HTR-8/SVneo (cell line): Measurements from ENCODE around the gene RBM20.

Source experiments
- DNase-seq: peaks from one replicate; pipeline ENCODE4 v3.0.0; 2011; ENCODE audit warnings: low spot score, mixed read lengths; ENCODE audit not compliant: insufficient read length
- FAIRE-seq: peaks from 2 replicates; lab custom pipeline; 2011; peaks lifted over from hg19 to GRCh38; lab: Jason Lieb, UNC

RBM20 gene

DNA sequence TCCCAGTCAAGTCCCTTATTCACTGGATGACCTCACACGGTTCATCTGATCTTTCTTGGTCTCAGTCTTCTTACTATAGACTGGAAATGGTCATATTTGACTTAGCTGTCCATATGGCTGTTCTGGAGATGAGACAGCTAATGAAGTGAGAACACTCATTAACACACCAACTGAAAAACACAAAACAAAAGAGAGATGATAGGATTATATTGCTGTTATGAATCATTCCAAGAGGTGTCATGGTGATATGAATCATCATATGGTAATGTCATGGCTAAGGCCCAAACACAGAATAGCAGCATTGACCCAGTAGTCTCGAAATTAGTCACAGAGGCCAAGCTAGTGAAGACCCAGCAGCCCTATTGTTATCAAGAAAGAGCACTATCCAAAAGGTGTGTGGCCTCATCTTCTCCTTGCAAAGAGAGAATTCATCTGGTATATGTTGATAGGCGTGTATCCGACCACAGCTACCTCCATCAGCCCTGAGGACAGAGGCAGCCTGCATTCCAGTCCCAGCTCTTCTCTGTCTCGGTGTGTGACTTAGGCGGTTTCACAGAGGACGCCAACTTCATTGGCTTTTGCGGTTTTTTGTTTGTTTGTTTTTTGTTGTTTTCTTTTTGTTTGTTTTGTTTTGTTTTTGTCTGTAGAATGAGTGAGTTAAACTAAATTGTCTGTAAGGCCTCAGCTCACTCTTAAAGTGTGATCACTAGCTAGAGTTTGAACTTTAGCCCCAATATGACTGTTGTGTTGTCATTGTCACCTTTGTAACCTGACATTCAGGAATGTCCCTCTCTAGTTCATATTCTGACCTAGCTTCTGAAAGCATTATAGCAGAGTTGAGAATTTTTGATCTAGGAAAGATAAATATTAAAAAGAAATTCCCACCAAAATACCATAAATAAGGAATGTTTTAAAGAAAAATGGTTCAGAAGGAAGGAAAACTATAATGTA, 130.2 kb downstream of the RBM20 start:
- no peak for FAIRE-seq
- peak; percentile 36 for DNase-seq

DNA sequence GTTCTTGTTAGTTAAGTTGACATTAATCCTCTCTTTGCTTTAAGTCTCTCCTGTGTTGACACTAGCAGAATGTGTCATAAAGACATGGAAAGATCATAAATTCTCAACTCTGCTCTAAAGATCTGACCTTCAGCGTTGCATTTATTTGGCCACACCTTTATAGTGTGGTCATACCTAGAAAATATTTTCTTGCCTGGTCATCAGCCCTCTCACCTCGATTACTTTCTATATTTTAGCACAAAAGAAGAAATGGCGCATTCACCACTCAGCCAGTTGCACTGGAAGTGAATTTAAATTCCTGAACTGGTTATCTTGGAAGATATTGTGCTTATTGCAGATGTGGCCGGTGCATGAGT, 130.9 kb downstream of the RBM20 start:
- DNase-seq, result no peak
- FAIRE-seq, result no peak

DNA sequence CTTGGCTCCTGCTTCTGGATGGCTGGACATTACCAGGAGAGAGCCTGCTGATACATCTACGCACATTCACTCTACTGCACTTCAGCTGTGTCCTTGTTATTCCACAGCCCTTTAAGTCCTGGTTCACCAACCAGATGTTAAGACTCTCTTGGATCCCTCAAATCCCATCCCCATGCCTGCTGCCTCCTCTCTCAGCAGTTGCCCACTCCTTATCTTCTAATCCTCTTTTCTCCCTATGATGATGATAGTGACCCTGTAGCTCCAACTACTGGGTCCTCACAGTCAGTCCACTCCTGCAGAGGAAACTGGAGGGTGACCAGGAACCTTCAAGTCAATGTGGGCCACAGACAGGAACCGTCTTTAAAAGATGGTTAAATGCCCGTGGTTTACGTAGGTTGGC, 131.3 kb downstream of the RBM20 start:
- no peak for DNase-seq
- no peak for FAIRE-seq

DNA sequence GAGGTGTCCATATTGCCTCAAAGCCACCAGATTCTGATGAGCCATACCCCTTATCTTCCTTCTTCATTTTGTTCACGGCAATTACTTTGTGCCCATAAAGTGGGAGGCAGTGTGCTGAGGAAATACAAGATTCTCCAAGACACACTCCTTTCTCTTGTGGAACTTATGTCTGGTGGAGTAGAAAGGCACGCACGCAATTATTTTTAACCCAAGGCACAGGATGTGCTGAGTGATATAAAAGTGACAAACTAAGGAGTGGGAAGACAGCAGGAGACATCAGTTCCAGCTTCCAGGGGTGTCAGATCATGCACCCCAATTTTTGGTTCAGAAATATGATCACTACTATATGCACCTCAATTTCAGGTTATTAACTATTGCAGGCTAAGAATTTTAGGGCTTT, 132.9 kb downstream of the RBM20 start:
- DNase-seq, result no peak
- FAIRE-seq, result no peak

DNA sequence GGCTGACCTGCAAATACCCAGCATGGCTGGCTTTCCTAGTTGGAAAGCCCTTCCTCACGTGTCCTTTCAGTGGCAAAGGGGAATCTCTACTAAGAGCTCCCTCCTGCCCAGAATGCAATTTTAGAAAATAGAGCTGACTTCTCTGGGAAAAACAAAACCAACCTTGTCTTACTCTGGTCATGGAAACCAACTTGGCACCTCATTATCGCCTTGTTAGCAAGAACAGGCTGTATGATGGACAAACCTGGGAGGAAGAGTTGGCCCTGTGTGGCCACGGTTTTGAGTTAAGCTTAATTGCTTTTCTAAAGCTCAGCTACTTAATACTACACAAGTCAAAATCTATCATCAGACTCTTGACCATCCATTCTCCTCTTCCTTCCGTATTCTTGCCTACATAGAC, 133.5 kb downstream of the RBM20 start:
- FAIRE-seq (no peak), DNase-seq (no peak)

DNA sequence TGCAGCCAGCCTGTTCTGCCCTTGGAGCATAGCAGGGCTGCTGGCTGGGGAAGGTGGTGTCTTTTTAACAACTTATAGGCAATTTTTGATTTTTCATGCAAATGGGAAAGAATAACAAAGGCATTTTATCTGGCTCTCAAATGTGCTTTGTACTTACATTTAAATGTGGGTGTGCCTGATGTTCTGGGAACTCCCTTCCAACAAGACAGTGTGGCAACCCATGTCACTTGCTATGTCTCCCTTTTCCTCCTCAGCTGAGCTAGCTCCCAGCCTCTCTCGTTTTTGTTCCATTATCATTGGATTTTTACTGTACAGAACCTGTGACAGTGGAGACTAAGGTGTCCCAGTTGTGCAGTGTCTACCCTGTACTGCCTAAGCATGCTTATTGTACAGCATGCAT, 134.1 kb downstream of the RBM20 start:
- FAIRE-seq (no peak), DNase-seq (no peak)

DNA sequence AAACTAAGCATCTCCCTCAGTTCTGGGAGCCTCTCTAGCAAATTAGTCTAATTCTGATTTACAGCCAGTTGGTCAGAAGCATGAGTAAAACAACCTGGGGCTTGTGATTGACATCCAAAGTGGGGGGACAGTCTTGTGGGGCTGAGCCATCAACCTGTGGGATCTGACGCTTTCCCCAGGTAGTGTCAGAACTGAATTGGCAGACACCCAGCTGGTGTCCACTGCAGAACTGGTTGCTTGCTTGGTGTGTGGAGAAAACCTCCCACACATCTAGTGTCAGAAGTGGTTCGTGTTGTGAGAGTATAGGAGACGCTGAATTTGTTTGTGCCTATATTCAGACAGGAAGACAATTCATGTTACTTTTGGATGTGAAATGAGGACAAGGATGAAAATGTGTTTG, 135.4 kb downstream of the RBM20 start:
- DNase-seq (no peak), FAIRE-seq (no peak)

DNA sequence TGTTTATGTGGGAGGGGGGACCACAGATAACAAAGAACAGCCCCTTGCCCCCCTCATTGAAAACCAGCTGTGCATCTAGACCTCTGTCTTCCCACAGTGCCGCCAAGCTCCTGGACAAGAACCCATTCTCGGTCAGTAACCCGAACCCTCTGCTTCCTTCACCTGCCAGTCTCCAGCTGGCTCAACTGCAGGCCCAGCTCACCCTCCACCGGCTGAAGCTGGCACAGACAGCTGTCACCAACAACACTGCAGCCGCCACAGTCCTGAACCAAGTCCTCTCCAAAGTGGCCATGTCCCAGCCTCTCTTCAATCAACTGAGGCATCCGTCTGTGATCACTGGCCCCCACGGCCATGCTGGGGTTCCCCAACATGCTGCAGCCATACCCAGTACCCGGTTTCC, 136.6 kb downstream of the RBM20 start:
- FAIRE-seq (no peak), DNase-seq (no peak)

DNA sequence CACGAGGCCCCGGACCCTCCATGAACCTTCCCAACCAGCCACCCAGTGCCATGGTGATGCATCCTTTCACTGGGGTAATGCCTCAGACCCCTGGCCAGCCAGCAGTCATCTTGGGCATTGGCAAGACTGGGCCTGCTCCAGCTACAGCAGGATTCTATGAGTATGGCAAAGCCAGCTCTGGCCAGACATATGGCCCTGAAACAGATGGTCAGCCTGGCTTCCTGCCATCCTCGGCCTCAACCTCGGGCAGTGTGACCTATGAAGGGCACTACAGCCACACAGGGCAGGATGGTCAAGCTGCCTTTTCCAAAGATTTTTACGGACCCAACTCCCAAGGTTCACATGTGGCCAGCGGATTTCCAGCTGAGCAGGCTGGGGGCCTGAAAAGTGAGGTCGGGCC, 137.0 kb downstream of the RBM20 start:
- FAIRE-seq (no peak), DNase-seq (no peak)

DNA sequence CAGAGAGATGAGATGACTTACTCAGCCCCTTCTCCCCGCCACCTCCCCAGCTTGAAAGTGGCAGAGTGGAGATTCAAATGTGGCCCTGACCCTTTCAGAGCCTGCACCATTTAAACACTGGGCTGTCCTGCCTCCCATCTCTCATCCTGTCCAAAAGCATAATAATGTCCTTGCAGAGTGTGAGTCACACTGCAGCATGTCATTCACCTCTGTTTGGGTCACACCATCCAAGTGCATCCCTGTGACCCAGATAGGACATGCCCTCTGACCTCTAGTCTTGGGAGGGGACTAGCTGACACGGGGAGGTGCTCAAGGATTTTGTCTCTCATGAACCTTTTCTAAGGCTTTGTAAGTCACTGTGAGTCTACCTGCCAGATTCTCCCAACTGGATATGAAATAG, 138.5 kb downstream of the RBM20 start:
- no peak for FAIRE-seq

DNA sequence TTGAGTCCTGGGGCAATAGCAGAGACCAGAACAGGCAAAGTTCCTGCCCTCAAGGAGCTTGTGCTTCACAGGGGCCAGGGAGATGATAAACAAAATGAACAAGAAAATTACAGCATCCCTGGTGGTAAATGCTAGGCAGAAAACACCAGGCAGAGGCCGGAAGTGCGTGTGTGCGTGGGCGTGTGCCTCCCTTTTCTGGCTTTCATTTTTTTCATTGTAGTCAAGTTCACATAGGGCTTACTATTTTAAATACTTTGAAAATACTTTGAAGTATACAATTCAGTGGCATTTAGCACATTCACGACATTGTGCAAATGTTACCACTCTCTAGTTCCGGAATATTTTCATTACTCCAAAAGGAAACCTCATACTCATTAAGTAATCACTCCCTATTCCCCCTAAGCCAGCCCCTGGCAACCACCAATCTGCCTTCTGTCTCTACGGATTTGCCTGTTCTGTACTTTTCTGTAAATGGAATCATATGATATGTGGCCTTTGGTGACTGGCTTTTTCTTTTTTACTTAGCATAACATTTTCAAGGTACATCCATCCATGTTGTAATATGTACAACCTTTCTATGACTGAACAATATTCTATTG, 139.5 kb downstream of the RBM20 start:
- FAIRE-seq (no peak), DNase-seq (no peak)

More for the DNA sequence above, 138.5 kb downstream of the RBM20 start:
- no peak for DNase-seq

DNA sequence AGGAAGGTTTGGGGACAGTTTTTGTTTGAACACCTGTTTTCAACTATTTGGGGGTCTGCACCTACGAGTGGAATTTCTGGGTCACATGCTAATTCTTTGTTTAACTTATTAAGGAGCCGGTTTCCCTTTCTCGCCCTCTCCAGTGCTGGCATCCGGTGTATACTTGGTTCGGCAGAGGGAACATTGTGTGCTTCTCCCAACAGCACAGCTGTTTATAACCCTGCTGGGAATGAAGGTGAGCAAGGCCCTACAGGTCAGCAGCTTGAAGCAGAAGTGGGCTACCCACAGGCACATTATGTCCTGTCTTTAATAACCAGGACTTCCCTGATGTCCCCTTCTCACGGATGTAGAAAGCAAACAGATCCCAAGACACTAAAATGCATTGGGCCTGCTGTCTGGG, 140.1 kb downstream of the RBM20 start:
- FAIRE-seq, result no peak

DNA sequence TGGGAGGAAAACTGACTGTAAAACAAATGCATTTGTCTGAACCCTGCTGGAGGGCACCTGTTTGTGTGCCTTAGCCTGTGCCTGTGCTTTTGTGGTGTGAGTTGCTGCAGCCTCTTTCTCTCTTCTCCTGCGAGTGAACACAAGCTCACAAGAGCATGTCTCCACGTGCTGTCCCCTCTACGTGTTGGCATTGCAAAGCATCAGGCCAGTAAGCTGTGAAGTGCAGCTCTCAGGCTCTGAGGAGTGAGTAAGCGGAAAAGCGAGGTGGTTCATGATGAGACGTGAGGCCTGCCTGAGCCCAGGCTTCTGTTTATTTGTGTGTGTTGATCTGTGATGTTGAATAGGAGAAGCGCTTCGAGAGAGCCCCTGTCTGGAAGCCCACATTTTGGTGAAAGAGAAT, 142.0 kb downstream of the RBM20 start:
- FAIRE-seq, result no peak
- DNase-seq, result no peak

More for the DNA sequence above, 140.1 kb downstream of the RBM20 start:
- no peak for DNase-seq

DNA sequence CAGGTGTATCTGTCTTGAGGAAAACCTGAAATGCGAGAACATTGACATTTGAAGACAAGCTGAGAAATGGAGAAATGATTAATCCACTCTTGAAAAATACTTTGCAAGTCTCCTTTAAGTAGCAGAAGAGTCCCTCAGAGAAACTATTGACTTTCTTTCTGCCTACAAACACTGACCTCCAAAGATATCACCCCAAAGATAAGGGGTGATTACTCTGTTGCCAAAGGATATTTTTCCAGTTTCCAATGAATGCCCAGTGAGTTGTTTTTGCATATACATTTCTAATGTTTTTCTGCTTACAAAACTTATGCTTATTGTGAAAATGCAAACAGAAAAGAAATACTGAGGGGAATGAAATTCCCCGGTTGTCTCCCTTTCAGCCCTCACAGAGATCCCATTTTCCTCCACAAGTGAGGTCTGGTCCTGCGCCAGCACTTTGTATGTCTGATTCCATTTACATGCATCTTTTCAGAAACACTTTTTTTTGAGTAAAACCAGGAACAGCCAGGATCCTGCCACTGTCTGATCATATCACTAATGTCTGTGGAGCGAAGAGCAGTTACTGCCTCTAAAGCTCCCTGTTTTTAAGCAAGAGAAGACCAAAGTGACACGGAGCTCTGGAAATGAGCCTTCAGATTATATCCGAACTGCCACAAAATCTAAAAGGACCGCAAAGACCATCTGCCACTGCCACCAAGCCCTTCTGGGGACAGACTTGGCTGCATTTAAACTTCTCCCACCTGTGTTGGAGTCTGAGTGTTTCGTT, 144.7 kb downstream of the RBM20 start:
- DNase-seq, result no peak
- FAIRE-seq, result no peak

DNA sequence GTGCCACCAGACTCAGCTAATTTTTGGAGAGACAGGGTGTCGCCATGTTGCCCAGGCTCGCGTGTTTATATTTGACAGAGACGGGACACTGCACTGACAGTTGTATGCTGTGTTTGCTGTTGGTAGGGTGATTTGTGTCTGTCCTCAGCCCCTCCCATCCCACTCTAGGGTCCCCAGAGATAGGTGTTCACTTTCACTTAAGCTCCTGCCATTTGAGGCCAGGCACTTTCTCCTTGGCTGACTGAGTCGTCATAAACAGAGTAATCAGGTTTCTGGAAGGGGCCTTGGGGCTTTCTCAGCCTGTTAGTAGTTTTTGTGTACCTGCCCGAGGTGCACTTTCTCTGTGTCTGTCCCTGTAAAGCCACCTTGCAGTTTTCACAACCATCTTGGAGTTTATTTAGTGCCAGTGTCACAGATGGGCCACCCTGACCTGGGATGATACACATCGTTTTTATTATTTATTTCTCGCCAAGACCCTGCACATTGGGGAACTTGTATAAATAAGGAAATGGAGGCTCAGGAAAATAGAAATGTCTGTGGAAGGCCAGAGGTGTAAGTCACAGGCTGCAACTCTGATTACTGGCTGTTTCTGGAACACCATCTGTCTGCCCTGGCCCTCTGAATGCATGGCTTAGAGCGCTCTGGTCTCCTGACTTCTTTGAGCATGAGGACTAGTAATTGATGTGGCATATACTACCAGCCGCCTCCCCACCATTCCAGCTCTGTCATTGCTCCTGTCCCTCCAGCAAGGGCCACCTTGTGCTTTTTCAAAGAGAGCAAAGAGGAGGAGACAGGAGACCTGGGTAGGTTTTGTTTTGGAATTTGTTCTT, 145.7 kb downstream of the RBM20 start:
- no peak for FAIRE-seq
- no peak for DNase-seq

DNA sequence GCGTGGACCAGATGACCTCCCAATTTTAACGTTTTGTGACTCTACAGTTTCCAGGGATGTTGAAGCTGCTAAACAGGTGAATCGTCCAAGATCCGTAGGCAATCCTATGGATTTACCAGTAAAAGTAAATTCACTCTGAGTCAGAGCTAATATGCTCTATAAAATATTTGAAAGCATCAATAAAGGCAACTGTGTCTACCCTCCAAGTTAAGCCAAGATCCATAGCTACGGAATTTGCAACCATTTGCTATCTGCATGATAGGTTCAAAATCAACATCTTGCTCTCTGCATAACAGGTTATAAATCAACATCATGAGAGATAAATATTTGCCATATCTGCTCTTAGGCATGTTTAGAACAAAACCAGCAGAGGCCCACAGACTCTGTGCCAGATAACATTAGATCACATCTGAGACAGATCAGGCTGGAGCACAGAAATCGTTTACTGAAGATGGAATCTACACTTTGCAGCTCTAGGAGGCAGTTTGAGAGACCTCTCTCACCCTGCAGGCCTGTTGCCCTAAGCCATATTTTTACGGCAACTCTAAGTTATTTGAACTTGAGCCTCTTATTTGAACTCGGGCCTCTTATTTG, 146.9 kb downstream of the RBM20 start:
- no peak for FAIRE-seq

DNA sequence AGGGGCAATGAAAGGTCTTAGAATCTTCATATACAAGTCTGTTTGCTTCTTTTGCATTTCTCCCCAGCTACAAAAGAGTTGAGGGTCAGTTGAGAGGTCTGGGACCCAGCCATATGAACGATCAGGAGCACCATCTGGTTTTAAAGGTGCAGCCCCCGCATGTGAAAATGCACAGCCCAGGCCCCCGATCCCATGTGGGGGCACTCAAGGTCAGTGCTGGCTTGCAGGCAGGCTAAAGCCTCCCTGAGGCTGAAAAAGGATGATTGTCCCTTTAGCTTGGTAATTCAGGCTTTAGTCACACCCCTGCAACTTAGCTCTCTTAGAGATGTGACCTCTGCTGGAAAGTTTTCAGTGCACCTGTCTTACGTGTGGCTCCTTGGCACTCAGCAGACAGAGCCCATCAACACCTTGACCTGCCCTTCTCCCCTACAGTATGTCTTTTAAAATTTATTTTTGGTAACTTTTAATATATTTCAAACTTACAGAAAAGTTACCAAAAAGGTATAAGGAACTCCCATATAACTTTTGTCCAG, 147.5 kb downstream of the RBM20 start:
- FAIRE-seq (no peak), DNase-seq (no peak)

More for the DNA sequence above, 146.9 kb downstream of the RBM20 start:
- DNase-seq, result no peak

DNA sequence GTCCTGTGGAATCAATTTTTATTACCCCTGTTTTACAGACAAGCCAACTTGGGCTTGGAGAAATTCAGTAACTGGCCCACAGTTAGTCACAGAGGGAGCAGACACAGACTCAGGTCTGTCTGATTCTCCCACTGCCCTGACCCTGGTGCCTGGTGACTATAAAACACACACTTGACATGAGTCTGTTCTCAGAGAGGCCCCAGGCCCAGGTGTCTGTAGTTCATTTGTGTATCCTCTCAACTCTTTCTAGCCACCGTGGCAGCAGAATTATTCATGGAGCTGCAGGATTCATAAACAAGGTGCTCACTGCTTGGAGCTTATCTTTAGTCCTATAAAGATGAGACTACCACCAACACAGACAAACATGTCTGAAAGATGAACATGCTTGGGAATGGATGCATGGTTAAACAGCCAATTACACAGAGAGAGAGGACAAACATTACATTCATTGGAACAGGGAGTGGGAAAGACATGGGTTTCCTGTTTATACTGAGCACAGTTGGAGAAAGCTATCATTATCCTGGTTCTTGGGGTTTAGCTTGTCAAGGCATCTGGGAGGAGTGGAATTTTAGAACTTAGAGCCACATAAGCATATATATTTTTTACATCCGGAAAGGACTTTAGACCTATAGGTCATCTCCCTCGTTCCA, 148.5 kb downstream of the RBM20 start:
- no peak for DNase-seq
- no peak for FAIRE-seq
